ENCODE data around the gene SCCPDH. TPM values are rescaled to one million over a fixed set of nuclear protein-coding genes. Genes with fewer than 3 reads are reported as not detected.

SCCPDH gene
- total and polyA plus RNA-seq, 2 of the 13 experiments (the other 11 are each of a cell fraction or from before 2014, with no cell fraction given): 36.7 to 62.3 TPM

- no peak for TF ChIP-seq HNRNPK (IDR thresholded peaks at IDR 0.05; ENCODE audit: low read depth, low read length, poor library complexity, severe bottlenecking)
- no peak for TF ChIP-seq KAT7 (CRISPR knock-in tag; IDR thresholded peaks at IDR 0.05; ENCODE audit: borderline replicate concordance)
- peak; percentile 67 for TF ChIP-seq PPARG (CRISPR knock-in tag; conservative IDR thresholded peaks at IDR 0.05)
Measured at GRCh38 chr1:246801241-246802020, 77.2 kb downstream of the SCCPDH start (continued).

- intact Hi-C loops (cut with micrococcal nuclease; ENCODE audit: unreplicated experiment): no loop called here
- BruUV-seq (replicated peaks): no TSS peak
- in situ Hi-C loops (cut with HindIII; ENCODE audit: extremely low pct_ligation_motif_present, low pct_unique_long_range_greater_than_20kb): no loop called here
- Histone ChIP-seq H3K9me3 (ENCODE audit: low read length) (no peaks in the 10 kb centered on the region), H3K27me3 (ENCODE audit: control insufficient read depth in 1 of 2, insufficient read depth in 2 of 2, low read length in 2 of 2) (peaks cover 2 to 17% of the 10 kb centered on the region in 2 experiments; a peak in 3 of 5 replicates), H3K36me3 (replicated peaks in 1 of 2; ENCODE audit: control insufficient read depth in 1 of 2, insufficient read depth in 2 of 2, low read length in 2 of 2) (no peaks in the 10 kb centered on the region), H3K4me1 (ENCODE audit: insufficient read depth, low read length) (peaks cover 54% of the 10 kb centered on the region), H3K4me3 (replicated peaks in 1 of 3; ENCODE audit: insufficient read depth in 1 of 3, low read depth in 2 of 3, low read length in 3 of 3) (no peak overlapping the region), H3K79me2 (ENCODE audit: insufficient read depth, low read length) (no peaks in the 10 kb centered on the region), H3K9ac (ENCODE audit: insufficient read depth, low read depth, low read length) (no peak overlapping the region), H3K27ac (ENCODE audit: extremely low read length, insufficient read depth, low read length) (no peak overlapping the region), H4K20me1 (ENCODE audit: insufficient read depth, low read length) (no peaks in the 10 kb centered on the region; the same call in 1 of the 2 replicates), H2AFZ (ENCODE audit: low read length) (no peak overlapping the region), H3K4me2 (ENCODE audit: low read depth, low read length) (no peak overlapping the region)
- DNase-seq (ENCODE audit: low spot score) (no peak), FAIRE-seq (no peak), ATAC-seq (no peak)
- POLR2A ChIA-PET: no interaction called here
- CTCF ChIA-PET (ENCODE audit: low intra/inter-chr PET ratio, low total read pairs): no interaction called here
- 72% methylated on average over 6 of the region's 6 CpGs for WGBS (ENCODE audit: low lambda C conversion rate)
- no peak for TF ChIP-seq ESRRA (CRISPR knock-in tag; IDR thresholded peaks at IDR 0.05; ENCODE audit: low read depth)
- no peak for TF ChIP-seq ZNF646 (CRISPR knock-in tag; IDR thresholded peaks at IDR 0.05)
- no peak for TF ChIP-seq STAT6 (CRISPR knock-in tag; IDR thresholded peaks at IDR 0.05; ENCODE audit: borderline replicate concordance)
- TF ChIP-seq MED1 (CRISPR knock-in tag; IDR thresholded peaks at IDR 0.05): no peak
- TF ChIP-seq HDAC2 (CRISPR knock-in tag; IDR thresholded peaks at IDR 0.05): no peak
- TF ChIP-seq ZBTB38 (CRISPR knock-in tag; IDR thresholded peaks at IDR 0.05): no peak
- no peak for TF ChIP-seq ZSCAN30 (CRISPR knock-in tag; IDR thresholded peaks at IDR 0.05)
- no peak for TF ChIP-seq RFXAP (CRISPR knock-in tag; IDR thresholded peaks at IDR 0.05; ENCODE audit: borderline replicate concordance)
- TF ChIP-seq THYN1 (CRISPR knock-in tag; IDR thresholded peaks at IDR 0.05; ENCODE audit: borderline replicate concordance, low read depth): no peak
- TF ChIP-seq GZF1 (CRISPR knock-in tag; IDR thresholded peaks at IDR 0.05): no peak
- no peak for TF ChIP-seq SMAD3 (CRISPR knock-in tag; IDR thresholded peaks at IDR 0.05)
Measured at GRCh38 chr1:246803373-246803772, 79.2 kb downstream of the SCCPDH start.

All from HepG2 (cell line).